GM12878 (cell line): ENCODE data around the gene PLB1. TPM values are rescaled to one million over a fixed set of nuclear protein-coding genes. Genes with fewer than 3 reads are reported as not detected.

Source experiments
- ATAC-seq: fragments of 200-7000 bp; cut with Tn5 transposase; 3 replicates; pipeline ENCODE4 v1.9.1; 2020; ENCODE audit warnings: mild to moderate bottlenecking, moderate library complexity
- BruUV-seq: library from RNA; stranded (reverse); fragments of 400-500 nt; replicated peaks from 2 replicates; lab custom pipeline; 2021; lab: Mats Ljungman, UMichigan
- CTCF ChIA-PET: fragments of 300-600 bp; sonication (Branson Sonifier 250); formaldehyde crosslinking; extraction: SDS; loops from one replicate; lab custom pipeline; 2021; ENCODE audit warnings: inconsistent platforms; lab: Yijun Ruan, JAX
- POLR2A ChIA-PET: fragments of 350-600 bp; formaldehyde crosslinking; extraction: SDS; loops from one replicate; lab custom pipeline; 2021; ENCODE audit warnings: inconsistent platforms; lab: Charles Lee
- RAD21 ChIA-PET: fragments of 300-600 bp; sonication (Branson Sonifier 250); formaldehyde crosslinking; loops from one replicate; lab custom pipeline; 2023; ENCODE audit warnings: antibody characterized with exemption; ENCODE audit not compliant: unreplicated experiment; lab: Charles Lee
- SMC1A ChIA-PET: fragments of 300-600 bp; sonication (Branson Sonifier 250); formaldehyde crosslinking; loops from one replicate; lab custom pipeline; 2023; ENCODE audit not compliant: unreplicated experiment, uncharacterized antibody; lab: Charles Lee
- DNase-seq: peaks from one replicate; pipeline ENCODE4 v3.0.0-alpha.2; 2011; ENCODE audit warnings: low read depth, low spot score
- FAIRE-seq: peaks from 3 replicates; lab custom pipeline; 2011; peaks lifted over from hg19 to GRCh38; lab: Jason Lieb, UNC
- H2AFZ ChIP-seq: 2 replicates; pipeline ENCODE4 v1.6.0; 2011; ENCODE audit warnings: low read depth, low read length, control low read depth; ENCODE audit not compliant: control insufficient read depth
- H3K27ac ChIP-seq: 2 replicates; pipeline ENCODE4 v1.5.1; 2011; ENCODE audit warnings: control low read depth; ENCODE audit not compliant: control insufficient read depth, insufficient read depth
- H3K27me3 ChIP-seq, 2 experiments: replicated peaks in 1 of 2; 2 replicates each; pipeline versions ENCODE4 v1.6.0 to v1.6.1; 2011; ENCODE audit warnings: low read length in 1 of 2; ENCODE audit not compliant: control insufficient read depth in 2 of 2, insufficient read depth in 2 of 2
- H3K36me3 ChIP-seq, 2 experiments: 2 replicates each; pipeline ENCODE4 v1.5.1; 2011; ENCODE audit warnings: low read length in 1 of 2; ENCODE audit not compliant: control insufficient read depth in 2 of 2, insufficient read depth in 2 of 2
- H3K4me1 ChIP-seq: 2 replicates; pipeline ENCODE4 v1.6.1; 2011; ENCODE audit warnings: mild to moderate bottlenecking, low read length, moderate library complexity, mixed read lengths; ENCODE audit not compliant: control insufficient read depth, insufficient read depth
- H3K4me2 ChIP-seq: 2 replicates; pipeline ENCODE4 v1.6.0; 2011; ENCODE audit warnings: control low read depth; ENCODE audit not compliant: control insufficient read depth, insufficient read depth
- H3K4me3 ChIP-seq: fragments of 200-600 bp; sonication (generic); 2 replicates; pipeline ENCODE4 v1.5.1; 2016
- H3K79me2 ChIP-seq: 2 replicates; pipeline ENCODE4 v1.6.0; 2011; ENCODE audit warnings: low read length; ENCODE audit not compliant: control insufficient read depth, insufficient read depth
- H3K9ac ChIP-seq: 2 replicates; pipeline ENCODE4 v1.8.0; 2011; ENCODE audit warnings: low read length, control low read depth, mixed read lengths; ENCODE audit not compliant: control insufficient read depth, insufficient read depth
- H3K9me3 ChIP-seq: replicated peaks from 3 replicates; pipeline ENCODE4 v1.5.1; 2011; ENCODE audit warnings: mild to moderate bottlenecking, low read length; ENCODE audit not compliant: control insufficient read depth, insufficient read depth
- H4K20me1 ChIP-seq: 2 replicates; pipeline ENCODE4 v1.6.0; 2011; ENCODE audit not compliant: control insufficient read depth, insufficient read depth
- ATF7 ChIP-seq: fragments of 450-650 bp; IDR thresholded peaks from 2 replicates; pipeline ENCODE4 v1.6.1; 2016; ENCODE audit warnings: low read depth, mild to moderate bottlenecking
- CEBPZ ChIP-seq: fragments of 150-350 bp; IDR thresholded peaks from 2 replicates; pipeline ENCODE4 v1.6.1; 2016; ENCODE audit warnings: low read depth, low read length
- CTCF ChIP-seq, 3 experiments: IDR thresholded peaks in 2 of 3; conservative IDR thresholded peaks in 1 of 3; 2 replicates each; pipeline ENCODE4 v1.5.1; 2011; ENCODE audit warnings: low read depth in 3 of 3, low read length in 3 of 3, mild to moderate bottlenecking in 3 of 3, control low read depth in 2 of 3, moderate library complexity in 2 of 3, inconsistent platforms in 1 of 3, mixed read lengths in 1 of 3; ENCODE audit not compliant: control insufficient read depth in 2 of 3, insufficient read depth in 1 of 3; ENCODE audit errors: extremely low read depth in 1 of 3
- RUNX3 ChIP-seq: IDR thresholded peaks from 2 replicates; pipeline ENCODE4 v1.6.1; 2012; ENCODE audit warnings: low read length, inconsistent platforms
- ZBTB33 ChIP-seq: fragments of 450-650 bp; IDR thresholded peaks from 2 replicates; pipeline ENCODE4 v1.6.1; 2017; ENCODE audit warnings: mild to moderate bottlenecking
- ZNF207 ChIP-seq: fragments of 450-650 bp; IDR thresholded peaks from 2 replicates; pipeline ENCODE4 v1.6.1; 2014; ENCODE audit warnings: antibody characterized with exemption, mild to moderate bottlenecking, borderline replicate concordance
- ZNF622 ChIP-seq: fragments of 450-650 bp; IDR thresholded peaks from 2 replicates; pipeline ENCODE4 v1.6.1; 2017; ENCODE audit warnings: mild to moderate bottlenecking, inconsistent platforms
- WGBS: methylation state at CpG from one replicate; pipeline ENCODE4 v1.1.6; 2016; ENCODE audit warnings: low lambda C conversion rate; ENCODE audit not compliant: insufficient replicate concordance, insufficient coverage; ENCODE audit errors: missing lambda C conversion rate; 5-methylcytosine and 5-hydroxymethylcytosine counted together
- in situ Hi-C: fragments of 300-500 bp; cut with MboI; formaldehyde crosslinking; loops from 9 replicates; pipeline ENCODE4 v1.14.3; 2018; ENCODE audit warnings: mixed read lengths
- intact Hi-C: fragments of 100-400 bp; cut with micrococcal nuclease; formaldehyde crosslinking; loops from one replicate; pipeline ENCODE4 v1.14.2; 2022; ENCODE audit not compliant: unreplicated experiment
- polyA plus RNA-seq, 11 experiments: library from polyadenylated mRNA; depleted of rRNA in 4 of 11; unstranded in 6 of 11; stranded (reverse) in 5 of 11; fragments of >200 nt; fragmentation: Nextera tagmentation in 4 of 11; fragmentation: Illumina TruSeq in 1 of 11; extraction: Ambion mirVana in 4 of 11; extraction: Trizol in 1 of 11; gene quantifications; 1 replicate in 1 of 11; 2 replicates in 10 of 11; pipeline versions ENCODE4 v1.2.1 to v1.2.3, GENCODE V29; 2011 to 2016; ENCODE audit warnings: inconsistent platforms in 2 of 11, missing spikeins in 2 of 11, low read depth in 1 of 11
- total RNA-seq, 4 experiments: library from RNA; depleted of rRNA in 3 of 4; stranded (reverse); fragments of >200 nt in 3 of 4; fragmentation: Illumina TruSeq in 1 of 4; extraction: Trizol in 1 of 4; gene quantifications; 2 replicates each; pipeline versions ENCODE4 v1.2.1 to v1.2.3, GENCODE V29; 2013 to 2021

The PLB1 gene
- total and polyA plus RNA-seq, 10 of the 15 experiments (the other 5 are each of a cell fraction or from before 2014, with no cell fraction given): 0.03 to 0.49 (median 0.28) TPM

- CTCF ChIA-PET: interaction anchor here (0.7 kb wide), 1 partner anchor 1793 kb away, joined by 4 read pairs; no protein-coding TSS in a partner anchor
- TF ChIP-seq RUNX3 (no peak), CEBPZ (no peak), CTCF (IDR thresholded peaks at IDR 0.05 in 2 of 3, conservative IDR thresholded peaks at IDR 0.05 in 1 of 3; ENCODE audit: control insufficient read depth in 2 of 3, extremely low read depth in 1 of 3, insufficient read depth in 1 of 3, low read depth in 3 of 3, low read length in 3 of 3) (no peak), ZBTB33 (no peak), ZNF207 (no peak), ZNF622 (no peak), ATF7 (no peak)
- 59% methylated on average over 8 of the region's 8 CpGs for WGBS
Observed at GRCh38 chr2:28639092-28639691, 143.3 kb downstream of the PLB1 start.

More at GRCh38 chr2:28639092-28639691, 143.3 kb downstream of the PLB1 start:
- Histone ChIP-seq H3K9ac (no peak overlapping the region), H3K4me2 (no peak overlapping the region), H3K27ac (no peak overlapping the region), H3K36me3 (no peaks in the 10 kb centered on the region), H3K4me1 (no peaks in the 10 kb centered on the region), H4K20me1 (no peaks in the 10 kb centered on the region), H3K9me3 (no peaks in the 10 kb centered on the region), H3K79me2 (no peaks in the 10 kb centered on the region), H2AFZ (no peak overlapping the region), H3K4me3 (no peak overlapping the region), H3K27me3 (no peaks in the 10 kb centered on the region; a peak in 1 of 4 replicates)
- no peak for ATAC-seq
- SMC1A ChIA-PET: no interaction called here
- intact Hi-C loops: no loop called here
- POLR2A ChIA-PET: no interaction called here
- RAD21 ChIA-PET: interaction anchor here (0.7 kb wide), 1 partner anchor 928 kb away, joined by 3 read pairs; no protein-coding TSS in a partner anchor
- BruUV-seq: no TSS peak
- in situ Hi-C loops: no loop called here
- FAIRE-seq: no peak
- no peak for DNase-seq
